ENCODE results near the gene KATNAL1.

KATNAL1 gene

GRCh38 chr13:30352121-30352520 is 44.8 kb upstream of the KATNAL1 start:
- TF ChIP-seq CTCF (IDR thresholded peaks at IDR 0.05; ENCODE audit: low read depth, low read length): no peak
- DNase-seq (ENCODE audit: extremely low read depth, low read depth): no peak

- TF ChIP-seq CTCF (IDR thresholded peaks at IDR 0.05; ENCODE audit: low read depth, low read length): no peak
- no peak for DNase-seq (ENCODE audit: extremely low read depth, low read depth)
Observed at GRCh38 chr13:30346789-30347167, 39.4 kb upstream of the KATNAL1 start.

- no peak for TF ChIP-seq CTCF (IDR thresholded peaks at IDR 0.05; ENCODE audit: low read depth, low read length)
- DNase-seq (ENCODE audit: extremely low read depth, low read depth): no peak
Observed at GRCh38 chr13:30346153-30346788, 38.9 kb upstream of the KATNAL1 start.

GRCh38 chr13:30345426-30346100 is 38.2 kb upstream of the KATNAL1 start:
- TF ChIP-seq CTCF (IDR thresholded peaks at IDR 0.05; ENCODE audit: low read depth, low read length): no peak
- DNase-seq (ENCODE audit: extremely low read depth, low read depth): no peak

- DNase-seq (ENCODE audit: extremely low read depth, low read depth): peak; percentile 66
- TF ChIP-seq CTCF (IDR thresholded peaks at IDR 0.05; ENCODE audit: low read depth, low read length): no peak
Observed at GRCh38 chr13:30341815-30342570, 34.6 kb upstream of the KATNAL1 start.

- TF ChIP-seq CTCF (IDR thresholded peaks at IDR 0.05; ENCODE audit: low read depth, low read length): no peak
- DNase-seq (ENCODE audit: extremely low read depth, low read depth): peak; percentile 72
Observed at GRCh38 chr13:30340331-30341250, 33.2 kb upstream of the KATNAL1 start.
